HEK293T (cell line): ENCODE results near the gene BEND4.

Experiments
- CTCF ChIA-PET: fragments of 350-600 bp; formaldehyde crosslinking; extraction: SDS; loops from one replicate; lab custom pipeline; 2021; ENCODE audit warnings: antibody characterized with exemption, inconsistent platforms; lab: Yijun Ruan, JAX
- POLR2A ChIA-PET: fragments of 350-600 bp; formaldehyde crosslinking; extraction: SDS; loops from one replicate; lab custom pipeline; 2020; ENCODE audit warnings: antibody characterized with exemption, inconsistent platforms; lab: Yijun Ruan, JAX
- DNase-seq: peaks from one replicate; pipeline ENCODE4 v3.0.0; 2012; ENCODE audit warnings: mixed read lengths; ENCODE audit errors: extremely low spot score
- BHLHE40 ChIP-seq: fragments of 450-650 bp; IDR thresholded peaks from 2 replicates; pipeline ENCODE4 v1.6.1; 2016; ENCODE audit warnings: mild to moderate bottlenecking, moderate library complexity, borderline replicate concordance
- FOXA1 ChIP-seq: fragments of 450-650 bp; IDR thresholded peaks from 2 replicates; pipeline ENCODE4 v1.6.1; 2016; ENCODE audit warnings: mild to moderate bottlenecking
- FOXK2 ChIP-seq: fragments of 450-650 bp; IDR thresholded peaks from 2 replicates; pipeline ENCODE4 v1.6.1; 2016; ENCODE audit warnings: mild to moderate bottlenecking
- L3MBTL2 ChIP-seq: fragments of 450-650 bp; conservative IDR thresholded peaks from 2 replicates; pipeline ENCODE4 v1.6.1; 2016; ENCODE audit warnings: mild to moderate bottlenecking
- LEF1 ChIP-seq: fragments of 450-650 bp; IDR thresholded peaks from 2 replicates; pipeline ENCODE4 v1.6.1; 2017; ENCODE audit warnings: mild to moderate bottlenecking, borderline replicate concordance
- NFRKB ChIP-seq: fragments of 450-650 bp; IDR thresholded peaks from 2 replicates; pipeline ENCODE4 v1.6.1; 2016; ENCODE audit warnings: mild to moderate bottlenecking, moderate library complexity
- SUZ12 ChIP-seq: fragments of 450-650 bp; IDR thresholded peaks from 2 replicates; pipeline ENCODE4 v1.6.1; 2016; ENCODE audit warnings: mild to moderate bottlenecking
- TARDBP ChIP-seq: fragments of 450-650 bp; IDR thresholded peaks from 2 replicates; pipeline ENCODE4 v1.6.1; 2016
- TF ChIP-seq, protein P1 (sequence below): fragments of 450-650 bp; IDR thresholded peaks from 2 replicates; pipeline ENCODE4 v1.6.1; 2016

The BEND4 gene

DNA sequence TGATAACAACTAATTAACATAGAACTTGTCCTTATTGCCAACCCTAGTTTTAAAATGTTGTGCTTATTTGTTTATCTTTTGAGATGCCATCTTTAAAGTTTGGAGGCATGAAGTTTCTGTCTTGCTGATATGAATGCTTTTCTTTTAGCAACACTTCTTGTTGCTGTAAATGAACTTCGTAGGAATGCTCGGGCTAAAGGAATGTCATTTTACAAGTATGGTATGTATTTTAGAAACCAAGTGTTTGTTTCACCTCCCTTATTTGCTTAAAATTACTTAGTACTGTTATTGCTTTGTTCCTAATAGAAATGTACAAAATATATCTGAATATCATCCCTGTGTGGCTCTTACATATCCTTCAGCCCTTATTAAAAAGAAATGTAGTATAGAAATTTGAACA lies 86.1 kb downstream of the BEND4 start:
- no peak for TF ChIP-seq SUZ12
- no peak for TF ChIP-seq BHLHE40
- TF ChIP-seq FOXK2 = no peak
- no peak for TF ChIP-seq FOXA1
- TF ChIP-seq TARDBP = no peak
- TF ChIP-seq L3MBTL2 = no peak
- TF ChIP-seq, protein P1, sequence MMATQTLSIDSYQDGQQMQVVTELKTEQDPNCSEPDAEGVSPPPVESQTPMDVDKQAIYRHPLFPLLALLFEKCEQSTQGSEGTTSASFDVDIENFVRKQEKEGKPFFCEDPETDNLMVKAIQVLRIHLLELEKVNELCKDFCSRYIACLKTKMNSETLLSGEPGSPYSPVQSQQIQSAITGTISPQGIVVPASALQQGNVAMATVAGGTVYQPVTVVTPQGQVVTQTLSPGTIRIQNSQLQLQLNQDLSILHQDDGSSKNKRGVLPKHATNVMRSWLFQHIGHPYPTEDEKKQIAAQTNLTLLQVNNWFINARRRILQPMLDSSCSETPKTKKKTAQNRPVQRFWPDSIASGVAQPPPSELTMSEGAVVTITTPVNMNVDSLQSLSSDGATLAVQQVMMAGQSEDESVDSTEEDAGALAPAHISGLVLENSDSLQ = no peak
- TF ChIP-seq LEF1 = no peak
- TF ChIP-seq NFRKB = no peak
- CTCF ChIA-PET = no interaction called here
- POLR2A ChIA-PET = no interaction called here
- DNase-seq = no peak
